Fibroblast of mammary gland (primary cell): ENCODE results near the gene FHIP1A.

Experiments
- DNase-seq: peaks from one replicate; pipeline ENCODE4 v3.0.0-alpha.2; 2010; ENCODE audit warnings: low read depth
- H3K4me3 ChIP-seq: 2 replicates; pipeline ENCODE4 v1.5.1; 2011; ENCODE audit warnings: low read depth, mild to moderate bottlenecking, low read length, moderate library complexity; ENCODE audit not compliant: control insufficient read depth
- TF ChIP-seq, protein P1 (sequence below): conservative IDR thresholded peaks from 2 replicates; pipeline ENCODE4 v1.5.1; 2011; ENCODE audit warnings: low read depth, low read length, inconsistent platforms; ENCODE audit not compliant: control insufficient read depth, insufficient read depth

FHIP1A gene

DNA sequence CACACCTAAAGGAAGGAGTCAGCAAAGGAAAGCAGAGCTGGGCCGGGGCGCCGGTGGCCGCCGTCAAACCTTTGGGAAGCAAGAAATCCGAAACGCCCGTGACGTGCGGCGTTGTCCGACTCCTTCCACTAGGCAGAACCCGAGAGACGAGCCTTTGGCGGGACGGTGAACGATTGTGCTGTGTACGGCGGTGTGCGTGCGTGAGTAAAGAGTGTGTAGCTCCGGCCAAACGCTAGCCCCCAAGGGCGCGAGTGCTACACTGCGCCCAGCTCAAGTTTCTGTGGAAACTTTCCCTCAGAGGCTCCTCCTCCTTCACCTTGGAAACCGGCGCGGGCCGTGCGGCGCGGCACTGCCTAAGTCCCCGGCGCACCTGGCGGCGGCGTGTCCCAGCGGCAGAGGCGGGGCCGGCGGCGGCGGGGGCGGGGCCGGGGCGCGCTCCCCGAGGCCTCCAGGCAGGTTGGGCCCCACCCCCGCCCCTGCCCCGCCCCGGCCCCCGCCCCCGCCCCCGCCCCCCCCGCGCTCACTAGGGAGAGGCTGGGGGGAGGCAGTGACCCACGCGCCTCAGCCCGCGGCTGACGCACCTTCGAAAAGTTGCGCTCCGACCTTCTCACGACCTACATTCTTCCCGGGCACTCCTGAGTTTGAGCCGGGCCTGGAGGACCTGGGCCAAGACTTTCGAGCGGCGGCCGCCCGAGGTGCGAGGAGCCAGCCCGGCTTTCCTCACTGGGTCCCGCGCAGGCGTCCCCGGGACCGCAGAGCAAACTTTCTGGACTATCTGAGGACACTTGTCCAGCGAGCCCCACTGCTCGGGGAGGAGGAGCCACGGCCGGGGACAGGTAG, at the start of gene FHIP1A:
FHIP1A (plus strand) TSS at position 547 of the 840 bp plus-strand sequence. CDS start 157,084 bp downstream, outside the sequence.
- TF ChIP-seq, protein P1, sequence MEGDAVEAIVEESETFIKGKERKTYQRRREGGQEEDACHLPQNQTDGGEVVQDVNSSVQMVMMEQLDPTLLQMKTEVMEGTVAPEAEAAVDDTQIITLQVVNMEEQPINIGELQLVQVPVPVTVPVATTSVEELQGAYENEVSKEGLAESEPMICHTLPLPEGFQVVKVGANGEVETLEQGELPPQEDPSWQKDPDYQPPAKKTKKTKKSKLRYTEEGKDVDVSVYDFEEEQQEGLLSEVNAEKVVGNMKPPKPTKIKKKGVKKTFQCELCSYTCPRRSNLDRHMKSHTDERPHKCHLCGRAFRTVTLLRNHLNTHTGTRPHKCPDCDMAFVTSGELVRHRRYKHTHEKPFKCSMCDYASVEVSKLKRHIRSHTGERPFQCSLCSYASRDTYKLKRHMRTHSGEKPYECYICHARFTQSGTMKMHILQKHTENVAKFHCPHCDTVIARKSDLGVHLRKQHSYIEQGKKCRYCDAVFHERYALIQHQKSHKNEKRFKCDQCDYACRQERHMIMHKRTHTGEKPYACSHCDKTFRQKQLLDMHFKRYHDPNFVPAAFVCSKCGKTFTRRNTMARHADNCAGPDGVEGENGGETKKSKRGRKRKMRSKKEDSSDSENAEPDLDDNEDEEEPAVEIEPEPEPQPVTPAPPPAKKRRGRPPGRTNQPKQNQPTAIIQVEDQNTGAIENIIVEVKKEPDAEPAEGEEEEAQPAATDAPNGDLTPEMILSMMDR, result no peak
- peak within 1 kb of the TSS; percentile 57 for H3K4me3 ChIP-seq
- DNase-seq, result peak; percentile 59

DNA sequence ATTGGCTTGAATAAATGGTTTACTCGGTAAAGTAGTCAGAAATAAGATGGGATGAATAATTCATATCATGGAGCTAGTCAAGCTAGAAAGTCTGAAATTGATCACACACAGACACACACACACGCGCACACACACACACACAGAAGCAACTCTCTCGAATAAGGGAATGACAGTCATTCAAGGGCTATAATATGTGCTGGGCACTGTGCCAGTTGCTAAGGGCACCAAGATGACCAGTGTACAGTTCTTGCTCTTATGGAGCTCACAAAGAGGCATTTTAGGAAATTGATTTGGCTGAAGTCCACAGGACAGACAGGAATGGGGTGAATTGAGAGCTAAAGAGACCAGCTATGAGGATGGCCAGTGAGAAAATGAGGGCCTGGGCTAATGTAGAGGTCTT, 49.4 kb upstream of the FHIP1A start:
- TF ChIP-seq, protein P1, result no peak
- no peak overlapping the region for H3K4me3 ChIP-seq
- no peak for DNase-seq

- TF ChIP-seq, protein P1, result no peak
- H3K4me3 ChIP-seq, result no peak overlapping the region
- DNase-seq, result no peak
Measured at GRCh38 chr4:151361126-151361525, 47.9 kb upstream of the FHIP1A start.

DNA sequence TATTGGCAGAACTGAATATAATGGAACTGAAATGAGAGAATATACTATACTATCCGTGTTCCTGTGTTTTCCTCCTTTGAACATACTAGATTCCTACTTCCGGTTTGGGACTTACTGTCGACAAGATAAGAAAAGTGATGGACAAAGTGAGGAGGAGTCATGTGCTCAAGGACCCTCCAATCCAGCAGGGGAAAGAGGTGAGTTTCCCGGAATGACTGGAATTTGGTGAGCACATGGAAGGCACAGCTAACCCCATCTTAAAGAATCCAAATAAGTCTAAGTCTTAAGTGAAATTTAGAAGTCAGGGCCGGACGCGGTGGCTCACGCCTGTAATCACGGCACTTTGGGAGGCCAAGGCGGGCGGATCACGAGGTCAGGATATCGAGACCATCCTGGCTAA, 47.0 kb upstream of the FHIP1A start:
- no peak overlapping the region for H3K4me3 ChIP-seq
- TF ChIP-seq, protein P1, result no peak
- DNase-seq, result no peak

DNA sequence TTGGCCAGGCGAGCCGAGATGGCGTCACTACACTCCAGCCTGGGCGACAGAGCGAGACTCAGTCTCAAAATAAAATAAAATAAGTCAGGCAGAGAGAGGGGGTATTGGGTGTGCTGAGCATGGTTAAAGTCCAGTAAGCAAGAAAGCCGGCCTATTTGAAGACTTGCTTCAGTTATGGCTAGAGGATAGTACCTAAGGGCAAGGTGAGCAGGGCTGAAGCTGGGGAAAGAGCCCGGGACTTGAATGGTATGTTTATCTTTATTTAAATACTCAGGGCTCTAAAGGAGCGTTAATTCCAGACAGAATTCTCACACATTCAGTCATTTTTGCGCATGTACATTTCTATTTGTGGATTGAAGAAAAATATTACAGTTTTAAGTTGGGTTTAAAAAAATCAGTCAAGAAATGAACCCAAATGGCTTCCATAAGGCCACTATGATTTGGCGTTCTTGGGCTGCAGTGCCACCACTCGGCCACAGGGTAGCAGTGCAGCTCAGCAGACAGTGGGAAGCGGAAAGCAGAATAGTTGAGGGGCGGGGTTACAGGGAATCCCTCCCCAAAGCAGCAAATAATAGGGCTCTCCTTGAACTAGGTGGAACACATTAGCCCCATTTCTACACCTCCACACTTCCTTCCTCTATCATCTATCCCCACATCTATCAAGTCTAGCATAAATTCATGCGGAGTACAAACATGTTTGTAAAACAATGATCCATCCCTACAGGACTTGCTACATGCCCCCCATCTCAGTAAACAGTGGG, 46.4 kb upstream of the FHIP1A start:
- TF ChIP-seq, protein P1, result peak; percentile 99
- DNase-seq, result peak; percentile 83
- H3K4me3 ChIP-seq, result no peak overlapping the region

DNA sequence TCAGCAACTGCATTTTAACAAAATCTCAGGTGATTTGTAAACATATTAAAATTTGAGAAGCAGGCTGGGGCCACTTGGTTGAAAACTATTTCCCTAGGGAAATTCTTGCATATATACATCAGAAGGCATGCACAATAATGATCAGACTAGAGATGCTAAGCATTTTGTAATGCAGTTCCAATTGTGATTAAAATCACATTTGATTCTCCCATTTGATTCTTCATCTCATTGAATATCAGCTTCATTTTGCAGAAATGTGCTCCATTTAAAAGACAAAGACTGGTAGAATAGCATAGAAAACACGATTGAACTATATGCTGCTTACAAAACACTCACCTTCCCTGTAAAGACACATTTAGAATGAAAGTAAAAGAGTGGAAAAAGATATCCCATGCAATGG, 32.4 kb upstream of the FHIP1A start:
- no peak overlapping the region for H3K4me3 ChIP-seq
- DNase-seq, result no peak
- TF ChIP-seq, protein P1, result no peak
